ENCODE data around the gene ZSWIM4.
A peak's percentile ranks its signal among the peaks of the same experiment; 100 is the strongest.

ZSWIM4 gene

DNA sequence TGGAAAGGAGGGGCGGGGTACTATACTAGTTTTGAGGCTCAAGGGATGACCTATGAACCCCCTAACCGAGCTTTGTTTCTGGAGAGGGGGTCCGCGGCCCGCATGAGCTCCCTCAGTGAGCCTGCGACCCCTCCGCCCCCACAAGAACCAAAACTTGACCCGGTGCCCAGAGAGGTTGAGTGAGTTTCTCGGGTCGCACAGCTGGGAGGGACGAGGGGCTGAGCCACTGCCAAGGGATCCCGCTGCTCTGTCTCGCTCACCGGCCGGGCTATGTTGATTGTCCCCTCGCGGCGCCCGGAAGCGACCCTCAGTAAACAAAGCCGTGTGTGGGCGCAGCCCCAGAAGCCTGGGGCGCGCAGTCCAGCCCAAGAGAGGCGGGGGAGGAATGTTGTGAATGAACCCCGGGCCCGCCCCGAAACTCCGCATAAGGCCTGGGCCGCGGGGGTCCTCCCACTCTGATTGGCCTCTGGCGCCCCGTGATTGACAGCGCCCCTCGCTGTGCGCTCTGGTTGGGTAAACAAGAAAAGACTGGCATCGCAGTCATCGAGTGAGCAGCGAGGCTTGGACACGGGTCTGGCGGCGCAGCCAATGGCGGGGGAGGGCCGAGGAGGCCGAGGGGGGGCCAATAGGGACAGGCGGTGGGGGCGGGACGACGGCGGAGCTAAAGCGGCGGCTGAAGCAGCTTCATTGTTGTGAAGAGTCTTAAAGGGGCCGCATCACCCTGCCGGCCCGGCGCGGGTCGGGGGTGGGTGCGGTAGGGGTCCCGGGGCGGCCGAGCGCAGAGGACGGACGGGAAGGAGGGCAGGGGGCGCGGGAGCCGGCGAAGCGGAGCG lies at the start of gene ZSWIM4:
Gene ZSWIM4 (plus strand): TSS at position 687 of the 833 bp plus-strand sequence. CDS start 206 bp downstream, outside the sequence.
- H4K20me1 ChIP-seq (ENCODE audit: control insufficient read depth, insufficient read depth, low read depth, low read length), result no peaks in the 10 kb centered on the region
- no peak for TF ChIP-seq EZH2phosphoT487 (IDR thresholded peaks at IDR 0.05; ENCODE audit: borderline replicate concordance, low read length)
- TF ChIP-seq, protein P1, sequence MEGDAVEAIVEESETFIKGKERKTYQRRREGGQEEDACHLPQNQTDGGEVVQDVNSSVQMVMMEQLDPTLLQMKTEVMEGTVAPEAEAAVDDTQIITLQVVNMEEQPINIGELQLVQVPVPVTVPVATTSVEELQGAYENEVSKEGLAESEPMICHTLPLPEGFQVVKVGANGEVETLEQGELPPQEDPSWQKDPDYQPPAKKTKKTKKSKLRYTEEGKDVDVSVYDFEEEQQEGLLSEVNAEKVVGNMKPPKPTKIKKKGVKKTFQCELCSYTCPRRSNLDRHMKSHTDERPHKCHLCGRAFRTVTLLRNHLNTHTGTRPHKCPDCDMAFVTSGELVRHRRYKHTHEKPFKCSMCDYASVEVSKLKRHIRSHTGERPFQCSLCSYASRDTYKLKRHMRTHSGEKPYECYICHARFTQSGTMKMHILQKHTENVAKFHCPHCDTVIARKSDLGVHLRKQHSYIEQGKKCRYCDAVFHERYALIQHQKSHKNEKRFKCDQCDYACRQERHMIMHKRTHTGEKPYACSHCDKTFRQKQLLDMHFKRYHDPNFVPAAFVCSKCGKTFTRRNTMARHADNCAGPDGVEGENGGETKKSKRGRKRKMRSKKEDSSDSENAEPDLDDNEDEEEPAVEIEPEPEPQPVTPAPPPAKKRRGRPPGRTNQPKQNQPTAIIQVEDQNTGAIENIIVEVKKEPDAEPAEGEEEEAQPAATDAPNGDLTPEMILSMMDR (IDR thresholded peaks at IDR 0.05; ENCODE audit: low read depth, low read length, poor library complexity, severe bottlenecking), result no peak
- H3K4me1 ChIP-seq (ENCODE audit: control insufficient read depth, low read length), result peaks cover 39% of the 10 kb centered on the region
- peak within 1 kb of the TSS; percentile 85 for H3K4me2 ChIP-seq (ENCODE audit: low read length)
- H3K4me3 ChIP-seq (ENCODE audit: low read length), result peak within 1 kb of the TSS; percentile 88
- peak within 1 kb of the TSS; percentile 12; the same call in 1 of the 2 replicates for H3K27ac ChIP-seq (ENCODE audit: low read depth, low read length)
- H3F3A ChIP-seq (ENCODE audit: control insufficient read depth, insufficient read depth), result peaks cover 4% of the 10 kb centered on the region; the same call in 1 of the 2 replicates
- H3K79me2 ChIP-seq (ENCODE audit: control insufficient read depth, low read length), result peaks cover 7% of the 10 kb centered on the region
- H3K9me3 ChIP-seq (ENCODE audit: control insufficient read depth, insufficient read depth, low read length), result no peaks in the 10 kb centered on the region
- no peaks in the 10 kb centered on the region for H3K27me3 ChIP-seq (ENCODE audit: control insufficient read depth, low read length)
- H3K9me2 ChIP-seq (replicated peaks; ENCODE audit: control insufficient read depth, low read length), result no peaks in the 10 kb centered on the region
- H3K36me3 ChIP-seq (ENCODE audit: control insufficient read depth, low read length), result no peaks in the 10 kb centered on the region

DNA sequence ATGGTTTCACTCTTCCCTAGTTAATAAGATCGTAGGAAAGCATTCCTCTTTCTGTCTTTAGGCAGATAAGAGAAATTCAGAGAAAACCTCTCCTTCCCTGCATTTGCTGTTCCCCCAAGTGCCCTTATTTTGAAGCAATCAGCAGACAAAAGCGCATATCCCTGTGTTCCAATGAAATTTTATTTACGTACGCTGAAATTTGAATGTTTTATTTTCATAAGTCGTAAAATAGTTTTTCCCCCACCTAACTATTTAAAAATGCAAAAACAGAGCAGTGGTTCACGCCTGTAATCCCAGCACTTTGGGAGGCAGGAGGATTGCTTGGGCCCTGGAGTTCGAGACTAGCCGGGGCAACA lies 48.2 kb upstream of the ZSWIM4 start:
- peaks cover 18% of the 10 kb centered on the region for H3K4me1 ChIP-seq (ENCODE audit: control insufficient read depth, low read length)
- no peak for TF ChIP-seq EZH2phosphoT487 (IDR thresholded peaks at IDR 0.05; ENCODE audit: borderline replicate concordance, low read length)
- TF ChIP-seq, protein P1 (IDR thresholded peaks at IDR 0.05; ENCODE audit: low read depth, low read length, poor library complexity, severe bottlenecking), result no peak
- no peaks in the 10 kb centered on the region for H3K9me2 ChIP-seq (replicated peaks; ENCODE audit: control insufficient read depth, low read length)
- H3K4me2 ChIP-seq (ENCODE audit: low read length), result peak overlapping the region; percentile 84
- peak overlapping the region; percentile 96 for H3K4me3 ChIP-seq (ENCODE audit: low read length)
- H4K20me1 ChIP-seq (ENCODE audit: control insufficient read depth, insufficient read depth, low read depth, low read length), result no peaks in the 10 kb centered on the region
- H3K79me2 ChIP-seq (ENCODE audit: control insufficient read depth, low read length), result peaks cover 26% of the 10 kb centered on the region
- no peaks in the 10 kb centered on the region for H3F3A ChIP-seq (ENCODE audit: control insufficient read depth, insufficient read depth)
- H3K27ac ChIP-seq (ENCODE audit: low read depth, low read length), result no peak overlapping the region
- peaks cover 9% of the 10 kb centered on the region for H3K36me3 ChIP-seq (ENCODE audit: control insufficient read depth, low read length)
- no peaks in the 10 kb centered on the region for H3K27me3 ChIP-seq (ENCODE audit: control insufficient read depth, low read length)
- no peaks in the 10 kb centered on the region; the same call in 1 of the 2 replicates for H3K9me3 ChIP-seq (ENCODE audit: control insufficient read depth, insufficient read depth, low read length)

DNA sequence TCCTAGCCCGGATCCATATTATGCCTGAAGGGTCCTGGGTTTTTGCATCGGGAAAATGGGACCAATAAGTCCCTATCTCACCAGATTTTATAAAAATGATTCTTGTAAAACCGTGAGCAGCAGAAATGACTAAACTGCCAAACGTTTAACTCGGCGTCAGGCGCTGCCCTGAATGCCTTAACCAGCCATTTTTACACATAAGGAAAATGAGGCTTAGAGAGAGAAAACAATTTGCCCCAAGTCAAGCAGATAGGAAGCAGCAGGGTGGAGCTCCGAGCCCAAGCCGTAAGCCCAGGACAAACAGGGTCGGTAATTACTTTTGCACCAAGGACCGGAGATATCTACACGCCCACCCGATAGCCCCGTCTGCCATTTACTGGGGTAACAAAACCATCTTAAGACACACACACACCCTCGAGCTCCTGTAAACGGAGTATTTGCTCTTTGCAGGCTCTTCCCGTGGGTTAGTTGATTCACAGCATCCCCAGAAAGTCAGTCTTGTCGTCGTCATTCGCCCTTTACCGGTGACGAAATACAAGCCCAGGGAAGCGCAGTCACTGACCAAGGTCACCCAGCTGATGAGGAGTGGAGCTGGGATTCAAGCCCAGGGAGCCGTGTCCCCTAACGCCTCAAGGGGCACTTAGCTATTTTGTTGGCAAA lies 46.9 kb upstream of the ZSWIM4 start:
- peaks cover 16% of the 10 kb centered on the region for H3K36me3 ChIP-seq (ENCODE audit: control insufficient read depth, low read length)
- no peaks in the 10 kb centered on the region for H3F3A ChIP-seq (ENCODE audit: control insufficient read depth, insufficient read depth)
- H3K27ac ChIP-seq (ENCODE audit: low read depth, low read length), result peak overlapping the region; percentile 31; the same call in 1 of the 2 replicates
- no peaks in the 10 kb centered on the region for H4K20me1 ChIP-seq (ENCODE audit: control insufficient read depth, insufficient read depth, low read depth, low read length)
- H3K9me2 ChIP-seq (replicated peaks; ENCODE audit: control insufficient read depth, low read length), result no peaks in the 10 kb centered on the region
- H3K9me3 ChIP-seq (ENCODE audit: control insufficient read depth, insufficient read depth, low read length), result no peaks in the 10 kb centered on the region; the same call in 1 of the 2 replicates
- H3K4me1 ChIP-seq (ENCODE audit: control insufficient read depth, low read length), result peaks cover 18% of the 10 kb centered on the region
- peak overlapping the region; percentile 96 for H3K4me3 ChIP-seq (ENCODE audit: low read length)
- H3K79me2 ChIP-seq (ENCODE audit: control insufficient read depth, low read length), result peaks cover 26% of the 10 kb centered on the region
- TF ChIP-seq EZH2phosphoT487 (IDR thresholded peaks at IDR 0.05; ENCODE audit: borderline replicate concordance, low read length), result no peak
- TF ChIP-seq, protein P1 (IDR thresholded peaks at IDR 0.05; ENCODE audit: low read depth, low read length, poor library complexity, severe bottlenecking), result no peak
- H3K4me2 ChIP-seq (ENCODE audit: low read length), result peak overlapping the region; percentile 78
- no peaks in the 10 kb centered on the region for H3K27me3 ChIP-seq (ENCODE audit: control insufficient read depth, low read length)
